ENCODE results near the gene GHRL.

DNA sequence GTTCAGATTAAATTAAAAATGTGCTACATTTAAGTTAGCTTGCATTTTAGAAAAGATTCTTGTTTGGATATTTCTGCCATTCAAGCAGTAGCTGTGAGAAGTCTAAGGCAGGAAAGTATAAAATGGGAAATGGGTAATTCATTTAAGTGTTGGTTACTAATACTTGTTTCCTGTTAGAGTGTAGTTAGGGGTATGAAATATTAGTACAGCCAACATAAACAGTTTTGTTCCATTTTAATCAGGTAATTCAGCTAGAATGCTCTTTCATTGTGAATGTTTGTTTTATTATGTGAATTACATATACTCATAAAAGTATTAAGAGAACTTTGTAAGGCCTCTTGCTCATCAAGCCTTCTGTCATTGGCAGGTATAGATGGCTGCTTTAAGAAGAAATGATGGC, 24.6 kb downstream of the GHRL start:
- TF ChIP-seq, protein P1, sequence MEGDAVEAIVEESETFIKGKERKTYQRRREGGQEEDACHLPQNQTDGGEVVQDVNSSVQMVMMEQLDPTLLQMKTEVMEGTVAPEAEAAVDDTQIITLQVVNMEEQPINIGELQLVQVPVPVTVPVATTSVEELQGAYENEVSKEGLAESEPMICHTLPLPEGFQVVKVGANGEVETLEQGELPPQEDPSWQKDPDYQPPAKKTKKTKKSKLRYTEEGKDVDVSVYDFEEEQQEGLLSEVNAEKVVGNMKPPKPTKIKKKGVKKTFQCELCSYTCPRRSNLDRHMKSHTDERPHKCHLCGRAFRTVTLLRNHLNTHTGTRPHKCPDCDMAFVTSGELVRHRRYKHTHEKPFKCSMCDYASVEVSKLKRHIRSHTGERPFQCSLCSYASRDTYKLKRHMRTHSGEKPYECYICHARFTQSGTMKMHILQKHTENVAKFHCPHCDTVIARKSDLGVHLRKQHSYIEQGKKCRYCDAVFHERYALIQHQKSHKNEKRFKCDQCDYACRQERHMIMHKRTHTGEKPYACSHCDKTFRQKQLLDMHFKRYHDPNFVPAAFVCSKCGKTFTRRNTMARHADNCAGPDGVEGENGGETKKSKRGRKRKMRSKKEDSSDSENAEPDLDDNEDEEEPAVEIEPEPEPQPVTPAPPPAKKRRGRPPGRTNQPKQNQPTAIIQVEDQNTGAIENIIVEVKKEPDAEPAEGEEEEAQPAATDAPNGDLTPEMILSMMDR (conservative IDR thresholded peaks at IDR 0.05; ENCODE audit: low read depth, low read length), result no peak
- no peak for TF ChIP-seq EZH2 (IDR thresholded peaks at IDR 0.05; ENCODE audit: borderline replicate concordance, low read depth, low read length, poor library complexity, severe bottlenecking)

All from A673 (cell line).